Stimulated activated CD4-positive, alpha-beta T cell treated with anti-CD3 and anti-CD28 coated beads, Interleukin-4, amount 100 ng/mL, for 48 hours (primary cell): ENCODE results near the gene IP6K2.

Source experiments
- DNase-seq, 2 donors: peaks; one replicate each; pipeline ENCODE4 v3.0.0-alpha.2; 2020; ENCODE audit warnings: low read depth in 2 of 2

IP6K2 gene

GRCh38 chr3:48641396-48641795, 75.6 kb downstream of the IP6K2 start:
- DNase-seq: no peak

- DNase-seq: no peak
Measured at GRCh38 chr3:48639944-48640606, 76.9 kb downstream of the IP6K2 start.
